Measurements from ENCODE around the gene CNTD1.

Gene CNTD1

GRCh38 chr17:42798383-42799380 lies at the start of gene CNTD1, which contains the start of gene COA3:
TSS of gene CNTD1 (plus strand) at chr17:42798861. CDS start at chr17:42799068, 207 bp downstream.
TSS of gene COA3 (minus strand) at chr17:42798704. CDS start at chr17:42798681, 23 bp downstream.
- Histone ChIP-seq H3K9me3 (ENCODE audit: low read length) (no peaks in the 10 kb centered on the region), H3K9ac (ENCODE audit: low read length) (peak within 1 kb of the TSS; percentile 88), H3K27ac (ENCODE audit: low read depth, low read length) (peak within 1 kb of the TSS; percentile 82), H3K4me1 (ENCODE audit: insufficient read depth, low read length) (peaks cover 21% of the 10 kb centered on the region), H3K4me3 (ENCODE audit: low read depth in 1 of 2, low read length in 2 of 2) (peak within 1 kb of the TSS; percentile 89 to 95), H3K27me3 (ENCODE audit: control insufficient read depth in 1 of 2, insufficient read depth in 2 of 2, low read length in 2 of 2) (no peaks in the 10 kb centered on the region), H3K36me3 (ENCODE audit: insufficient read depth, low read length) (peaks cover 16% of the 10 kb centered on the region)

GRCh38 chr17:42748908-42749798 lies 49.5 kb upstream of the CNTD1 start:
- Histone ChIP-seq H3K9ac (ENCODE audit: low read length) (no peak overlapping the region), H3K36me3 (ENCODE audit: insufficient read depth, low read length) (no peaks in the 10 kb centered on the region), H3K27ac (ENCODE audit: low read depth, low read length) (no peak overlapping the region), H3K9me3 (ENCODE audit: low read length) (no peaks in the 10 kb centered on the region), H3K27me3 (ENCODE audit: control insufficient read depth in 1 of 2, insufficient read depth in 2 of 2, low read length in 2 of 2) (no peaks in the 10 kb centered on the region), H3K4me3 (ENCODE audit: low read depth in 1 of 2, low read length in 2 of 2) (no peak overlapping the region), H3K4me1 (ENCODE audit: insufficient read depth, low read length) (peaks cover 6% of the 10 kb centered on the region)

- Histone ChIP-seq H3K27ac (ENCODE audit: low read depth, low read length) (no peak overlapping the region), H3K27me3 (ENCODE audit: control insufficient read depth in 1 of 2, insufficient read depth in 2 of 2, low read length in 2 of 2) (no peaks in the 10 kb centered on the region)
Observed at GRCh38 chr17:42750739-42751344, 47.8 kb upstream of the CNTD1 start.

GRCh38 chr17:42751628-42752027 lies 47.0 kb upstream of the CNTD1 start:
- H3K9me3 ChIP-seq (ENCODE audit: low read length): no peaks in the 10 kb centered on the region
- H3K27me3 ChIP-seq (ENCODE audit: control insufficient read depth in 1 of 2, insufficient read depth in 2 of 2, low read length in 2 of 2): no peaks in the 10 kb centered on the region
- no peak overlapping the region for H3K4me3 ChIP-seq (ENCODE audit: low read depth in 1 of 2, low read length in 2 of 2)
- no peak overlapping the region for H3K27ac ChIP-seq (ENCODE audit: low read depth, low read length)
- H3K9ac ChIP-seq (ENCODE audit: low read length): no peak overlapping the region
- H3K4me1 ChIP-seq (ENCODE audit: insufficient read depth, low read length): peaks cover 6% of the 10 kb centered on the region
- no peaks in the 10 kb centered on the region for H3K36me3 ChIP-seq (ENCODE audit: insufficient read depth, low read length)

More at GRCh38 chr17:42750739-42751344, 47.8 kb upstream of the CNTD1 start:
- no peaks in the 10 kb centered on the region for H3K9me3 ChIP-seq (ENCODE audit: low read length)
- H3K4me3 ChIP-seq (ENCODE audit: low read depth in 1 of 2, low read length in 2 of 2): no peak overlapping the region
- H3K4me1 ChIP-seq (ENCODE audit: insufficient read depth, low read length): peaks cover 6% of the 10 kb centered on the region
- no peaks in the 10 kb centered on the region for H3K36me3 ChIP-seq (ENCODE audit: insufficient read depth, low read length)
- no peak overlapping the region for H3K9ac ChIP-seq (ENCODE audit: low read length)

GRCh38 chr17:42754782-42755181 lies 43.9 kb upstream of the CNTD1 start:
- H3K9ac ChIP-seq (ENCODE audit: low read length): no peak overlapping the region
- H3K27ac ChIP-seq (ENCODE audit: low read depth, low read length): no peak overlapping the region
- H3K4me3 ChIP-seq (ENCODE audit: low read depth in 1 of 2, low read length in 2 of 2): no peak overlapping the region
- H3K4me1 ChIP-seq (ENCODE audit: insufficient read depth, low read length): peaks cover 6% of the 10 kb centered on the region
- H3K9me3 ChIP-seq (ENCODE audit: low read length): no peaks in the 10 kb centered on the region
- no peaks in the 10 kb centered on the region for H3K27me3 ChIP-seq (ENCODE audit: control insufficient read depth in 1 of 2, insufficient read depth in 2 of 2, low read length in 2 of 2)
- H3K36me3 ChIP-seq (ENCODE audit: insufficient read depth, low read length): no peaks in the 10 kb centered on the region

- Histone ChIP-seq H3K4me1 (ENCODE audit: insufficient read depth, low read length) (no peaks in the 10 kb centered on the region), H3K9me3 (ENCODE audit: low read length) (no peaks in the 10 kb centered on the region), H3K36me3 (ENCODE audit: insufficient read depth, low read length) (no peaks in the 10 kb centered on the region), H3K27me3 (ENCODE audit: control insufficient read depth in 1 of 2, insufficient read depth in 2 of 2, low read length in 2 of 2) (peaks cover 5 to 22% of the 10 kb centered on the region in 2 donors), H3K9ac (ENCODE audit: low read length) (no peak overlapping the region), H3K27ac (ENCODE audit: low read depth, low read length) (no peak overlapping the region), H3K4me3 (ENCODE audit: low read depth in 1 of 2, low read length in 2 of 2) (peak overlapping the region in 1 of 2 donors; percentile 52)
Observed at GRCh38 chr17:42759982-42760651, 38.5 kb upstream of the CNTD1 start.

GRCh38 chr17:42760652-42761581 lies 37.7 kb upstream of the CNTD1 start, which contains the start of gene RAMP2:
TSS of gene RAMP2 (plus strand) at chr17:42761227. CDS start at chr17:42761262, 35 bp downstream.
- Histone ChIP-seq H3K9ac (ENCODE audit: low read length) (no peak within 1 kb of the TSS), H3K4me1 (ENCODE audit: insufficient read depth, low read length) (no peaks in the 10 kb centered on the region), H3K27ac (ENCODE audit: low read depth, low read length) (no peak within 1 kb of the TSS), H3K9me3 (ENCODE audit: low read length) (no peaks in the 10 kb centered on the region), H3K27me3 (ENCODE audit: control insufficient read depth in 1 of 2, insufficient read depth in 2 of 2, low read length in 2 of 2) (peaks cover 5 to 22% of the 10 kb centered on the region in 2 donors), H3K4me3 (ENCODE audit: low read depth in 1 of 2, low read length in 2 of 2) (peak within 1 kb of the TSS; percentile 36 to 52), H3K36me3 (ENCODE audit: insufficient read depth, low read length) (no peaks in the 10 kb centered on the region)

- Histone ChIP-seq H3K4me1 (ENCODE audit: insufficient read depth, low read length) (no peaks in the 10 kb centered on the region), H3K9me3 (ENCODE audit: low read length) (no peaks in the 10 kb centered on the region), H3K36me3 (ENCODE audit: insufficient read depth, low read length) (no peaks in the 10 kb centered on the region), H3K27me3 (ENCODE audit: control insufficient read depth in 1 of 2, insufficient read depth in 2 of 2, low read length in 2 of 2) (peaks cover 5 to 22% of the 10 kb centered on the region in 2 donors), H3K27ac (ENCODE audit: low read depth, low read length) (no peak overlapping the region), H3K9ac (ENCODE audit: low read length) (no peak overlapping the region), H3K4me3 (ENCODE audit: low read depth in 1 of 2, low read length in 2 of 2) (peak overlapping the region in 1 of 2 donors; percentile 23)
Observed at GRCh38 chr17:42761638-42762037, 37.0 kb upstream of the CNTD1 start.

GRCh38 chr17:42766124-42766523 lies 32.5 kb upstream of the CNTD1 start:
- H3K9ac ChIP-seq (ENCODE audit: low read length): no peak overlapping the region
- H3K4me1 ChIP-seq (ENCODE audit: insufficient read depth, low read length): no peaks in the 10 kb centered on the region

GRCh38 chr17:42767512-42767911 lies 31.1 kb upstream of the CNTD1 start:
- Histone ChIP-seq H3K4me3 (ENCODE audit: low read depth in 1 of 2, low read length in 2 of 2) (no peak overlapping the region), H3K36me3 (ENCODE audit: insufficient read depth, low read length) (no peaks in the 10 kb centered on the region), H3K9me3 (ENCODE audit: low read length) (no peaks in the 10 kb centered on the region), H3K27ac (ENCODE audit: low read depth, low read length) (no peak overlapping the region), H3K4me1 (ENCODE audit: insufficient read depth, low read length) (no peaks in the 10 kb centered on the region), H3K27me3 (ENCODE audit: control insufficient read depth in 1 of 2, insufficient read depth in 2 of 2, low read length in 2 of 2) (peaks cover 0 to 1% of the 10 kb centered on the region in 2 donors), H3K9ac (ENCODE audit: low read length) (no peak overlapping the region)

More at GRCh38 chr17:42766124-42766523, 32.5 kb upstream of the CNTD1 start:
- Histone ChIP-seq H3K9me3 (ENCODE audit: low read length) (no peaks in the 10 kb centered on the region), H3K36me3 (ENCODE audit: insufficient read depth, low read length) (no peaks in the 10 kb centered on the region), H3K27ac (ENCODE audit: low read depth, low read length) (no peak overlapping the region), H3K27me3 (ENCODE audit: control insufficient read depth in 1 of 2, insufficient read depth in 2 of 2, low read length in 2 of 2) (peaks cover 5 to 15% of the 10 kb centered on the region in 2 donors), H3K4me3 (ENCODE audit: low read depth in 1 of 2, low read length in 2 of 2) (no peak overlapping the region)
